HG02943 (cell line): Measurements from ENCODE around the gene LINC01488.

Experiments
- ATAC-seq: cut with Tn5 transposase; IDR thresholded peaks from one replicate; pipeline ENCODE4 v1.9.1; 2021; ENCODE audit warnings: mild to moderate bottlenecking, low read depth, moderate library complexity; ENCODE audit not compliant: unreplicated experiment

Gene LINC01488

GRCh38 chr11:69524291-69524882 lies 42.9 kb downstream of the LINC01488 start:
- ATAC-seq = no peak

- no peak for ATAC-seq
Measured at GRCh38 chr11:69524991-69525411, 43.5 kb downstream of the LINC01488 start.

- ATAC-seq = no peak
Measured at GRCh38 chr11:69525516-69526452, 44.3 kb downstream of the LINC01488 start.

- no peak for ATAC-seq
Measured at GRCh38 chr11:69526453-69526810, 45.0 kb downstream of the LINC01488 start.

- ATAC-seq = no peak
Measured at GRCh38 chr11:69529001-69529400, 47.5 kb downstream of the LINC01488 start.

GRCh38 chr11:69530278-69531070 lies 49.0 kb downstream of the LINC01488 start:
- no peak for ATAC-seq

- ATAC-seq = no peak
Measured at GRCh38 chr11:69531071-69531716, 49.7 kb downstream of the LINC01488 start.

GRCh38 chr11:69531717-69532088 lies 50.2 kb downstream of the LINC01488 start:
- ATAC-seq = no peak

- no peak for ATAC-seq
Measured at GRCh38 chr11:69533296-69534165, 52.1 kb downstream of the LINC01488 start.

- no peak for ATAC-seq
Measured at GRCh38 chr11:69534166-69534530, 52.7 kb downstream of the LINC01488 start.

- ATAC-seq = no peak
Measured at GRCh38 chr11:69535908-69536307, 54.4 kb downstream of the LINC01488 start.

- ATAC-seq = no peak
Measured at GRCh38 chr11:69536406-69536805, 54.9 kb downstream of the LINC01488 start.

- ATAC-seq = no peak
Measured at GRCh38 chr11:69537126-69537525, 55.7 kb downstream of the LINC01488 start.

GRCh38 chr11:69537855-69538640 lies 56.6 kb downstream of the LINC01488 start:
- no peak for ATAC-seq

- ATAC-seq = no peak
Measured at GRCh38 chr11:69538854-69539253, 57.4 kb downstream of the LINC01488 start.

- no peak for ATAC-seq
Measured at GRCh38 chr11:69539416-69540117, 58.1 kb downstream of the LINC01488 start.

GRCh38 chr11:69540118-69541000 lies 58.9 kb downstream of the LINC01488 start:
- ATAC-seq = no peak

GRCh38 chr11:69541001-69541285 lies 59.5 kb downstream of the LINC01488 start:
- no peak for ATAC-seq
